CD4-positive, alpha-beta T cell treated with Interferon gamma for 1 hour (primary cell): ENCODE data around the gene ZNF740.
"Not testable (repeated sequence)": the region's sequence is repeated elsewhere in the genome, so short reads cannot be mapped to it uniquely, and the experiment has no call there.

Experiments used
- DNase-seq: peaks from one replicate; pipeline ENCODE4 v3.0.0-alpha.2; 2020

ZNF740 gene

DNA sequence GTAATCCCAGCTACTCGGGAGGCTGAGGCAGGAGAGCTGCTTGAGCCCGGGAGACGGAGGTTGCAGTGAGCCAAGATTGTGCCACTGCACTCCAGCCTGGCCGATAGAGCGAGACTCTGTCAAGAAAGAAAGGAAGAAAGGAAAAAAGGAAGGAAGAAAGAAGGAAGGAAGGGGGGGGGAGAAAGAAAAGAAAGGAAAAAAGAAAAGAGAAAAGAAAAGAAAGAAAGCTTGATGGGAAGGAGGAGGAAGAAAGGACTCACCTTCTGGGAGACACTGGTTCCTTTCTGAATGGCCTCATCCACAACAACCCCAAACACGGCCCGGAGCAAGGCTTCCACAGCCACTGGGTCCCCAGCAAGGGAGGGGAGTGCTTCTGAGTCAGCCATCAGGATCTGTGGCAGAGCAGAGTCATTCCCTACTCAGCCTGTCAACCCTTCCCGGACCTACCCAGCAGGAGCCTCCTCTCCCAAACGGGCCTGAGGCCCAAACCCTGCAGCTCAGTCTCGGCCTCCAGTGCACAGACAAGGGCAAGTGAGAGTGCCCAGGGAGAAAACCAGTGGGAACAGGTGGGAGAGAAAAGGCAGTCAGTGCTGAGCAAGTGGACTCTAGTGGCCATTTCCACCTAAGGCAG is 7.3 kb upstream of the ZNF740 start:
- no peak for DNase-seq

DNA sequence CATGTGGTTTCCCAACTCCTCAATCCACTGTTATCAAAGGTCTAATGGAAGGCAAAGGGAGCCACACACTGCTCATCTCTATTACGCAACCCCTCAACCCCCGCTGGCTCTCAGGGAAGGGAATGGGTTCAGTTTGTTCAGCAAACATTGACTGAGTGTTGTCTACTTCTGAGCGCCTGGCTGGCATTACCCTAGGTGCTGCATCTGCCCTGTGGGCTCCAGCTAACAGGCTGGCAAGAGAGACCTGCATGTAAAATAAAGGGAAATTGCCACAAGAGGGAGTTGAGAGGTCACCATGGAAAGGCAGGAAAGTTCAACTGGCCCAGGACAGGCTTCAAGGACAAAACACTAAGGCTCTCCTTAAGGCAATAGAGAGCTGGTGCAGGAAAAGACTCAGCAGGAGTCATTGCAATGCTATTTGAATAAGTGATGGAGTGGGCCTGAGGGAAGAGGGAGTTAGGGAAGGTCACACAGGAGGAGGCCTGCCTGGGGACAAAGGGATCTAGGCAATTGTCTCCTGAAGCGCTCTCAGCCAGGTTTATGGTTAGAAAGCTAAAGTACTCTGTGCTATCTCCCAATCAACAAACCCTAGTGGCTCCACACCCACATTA is 5.5 kb upstream of the ZNF740 start:
- no peak for DNase-seq

DNA sequence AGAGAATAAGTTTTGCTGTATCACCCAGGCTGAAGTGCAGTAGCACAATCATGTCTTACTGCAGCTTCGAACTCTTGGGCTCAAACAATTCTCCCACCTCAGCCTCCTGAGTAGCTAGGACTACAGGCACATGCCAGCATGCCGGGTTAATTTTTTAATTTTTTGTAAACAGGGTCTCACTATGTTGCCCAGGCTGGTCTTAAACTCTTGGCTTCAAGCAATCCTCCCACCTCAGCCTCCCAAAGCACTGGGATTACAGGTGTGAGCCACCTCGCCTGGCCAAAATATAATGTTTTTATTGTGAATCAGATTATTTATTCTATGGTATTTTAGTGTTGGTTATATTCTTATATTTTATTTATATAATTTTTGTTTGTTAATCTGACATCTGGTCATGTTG is 3.8 kb upstream of the ZNF740 start:
- no peak for DNase-seq

DNA sequence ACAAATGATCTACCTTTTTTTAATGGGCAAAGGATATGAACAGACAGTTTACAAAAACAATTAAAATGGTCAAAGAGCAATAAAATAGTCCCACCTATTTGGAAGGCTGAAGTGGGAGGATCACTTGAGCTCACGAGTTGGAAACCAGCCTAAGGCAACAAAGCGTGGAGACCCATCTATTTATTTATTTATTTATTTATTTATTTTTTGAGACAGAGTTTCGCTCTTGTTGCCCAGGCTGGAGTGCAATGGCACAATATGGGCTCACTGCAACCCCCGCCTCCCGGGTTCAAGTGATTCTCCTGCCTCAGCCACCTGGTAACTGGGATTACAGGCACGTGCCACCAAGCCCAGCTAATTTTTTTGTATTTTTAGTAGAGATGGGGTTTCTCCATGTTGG is 3.1 kb upstream of the ZNF740 start:
- not testable (repeated sequence) for DNase-seq

DNA sequence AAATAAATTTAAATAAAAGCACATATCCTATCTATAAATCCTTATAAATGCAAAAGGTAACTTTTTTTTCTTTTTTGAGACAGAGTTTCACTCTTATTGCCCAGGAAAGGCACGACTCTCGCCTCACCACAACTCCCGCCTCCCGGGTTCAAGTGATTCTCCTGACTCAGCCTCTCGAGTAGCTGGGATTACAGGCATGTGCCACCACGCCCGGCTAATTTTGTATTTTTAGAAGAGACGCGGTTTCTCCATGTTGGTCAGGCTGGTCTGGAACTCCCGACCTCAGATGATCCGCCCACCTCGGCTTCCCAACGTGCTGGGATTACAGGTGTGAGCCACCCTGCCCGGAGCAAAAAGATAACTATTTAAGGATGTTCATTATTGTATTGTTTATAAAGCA is 1.7 kb upstream of the ZNF740 start:
- DNase-seq = not testable (repeated sequence)

DNA sequence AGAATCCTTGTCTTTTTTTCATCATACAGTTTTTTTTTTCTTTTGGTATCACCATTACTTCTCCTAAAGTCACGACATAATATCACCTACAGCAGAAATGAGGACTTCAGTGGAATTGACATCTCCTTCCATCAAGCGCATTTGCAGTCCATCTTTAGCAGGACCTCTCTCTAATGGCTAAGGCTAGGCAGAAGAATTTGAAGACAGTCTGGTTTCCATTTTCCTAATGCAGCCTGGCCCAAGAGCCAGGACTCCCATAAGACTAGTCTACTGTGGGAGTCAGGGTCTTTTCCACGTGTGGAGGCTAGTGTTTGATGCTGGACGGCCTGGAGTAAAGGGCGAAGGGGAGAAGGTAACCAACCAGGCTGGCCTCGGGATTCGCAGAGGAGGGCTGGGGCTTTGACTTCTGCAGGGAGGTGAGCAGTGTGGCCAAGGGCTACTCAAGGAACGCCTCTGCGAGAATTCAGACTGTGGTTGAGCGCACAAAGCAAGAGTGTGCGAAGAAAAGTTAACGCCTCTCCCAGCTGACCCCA is 769 bp upstream of the ZNF740 start:
- no peak for DNase-seq

DNA sequence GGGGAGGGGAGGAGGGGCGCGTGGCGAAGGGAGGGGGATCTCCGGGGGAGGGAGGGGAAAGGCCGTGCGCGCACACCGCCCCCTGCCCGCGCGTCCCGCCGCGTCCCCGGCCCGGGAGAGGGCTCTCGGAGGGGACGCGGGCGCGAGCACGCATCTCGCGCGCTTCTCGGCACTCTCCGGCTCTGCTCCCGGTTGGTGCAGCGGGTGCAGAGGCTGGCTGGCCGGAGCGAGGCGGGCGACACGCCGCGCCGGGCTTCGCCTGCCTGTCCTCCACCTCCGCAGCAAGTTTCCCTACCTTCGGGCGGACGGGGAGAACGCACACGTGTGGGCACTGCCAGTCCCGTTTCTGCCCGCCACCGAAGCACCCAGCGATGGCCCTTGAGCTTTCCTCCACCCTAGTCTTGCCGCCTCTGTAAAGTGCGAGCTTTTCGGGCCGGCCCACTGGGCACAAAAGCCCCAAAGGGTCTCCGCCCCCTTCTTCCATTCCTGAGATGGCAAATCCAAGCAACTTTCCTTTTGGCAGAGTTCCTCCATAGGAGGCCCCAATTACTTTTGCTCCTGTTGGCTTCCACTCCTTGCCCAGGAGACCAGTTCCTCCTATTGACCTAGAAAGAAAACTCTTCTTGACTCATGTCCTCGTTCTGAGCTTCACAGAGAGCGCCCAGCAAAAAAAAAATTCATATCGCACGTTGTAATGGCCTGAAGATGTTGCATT is 566 bp downstream of the ZNF740 start:
- DNase-seq = no peak

DNA sequence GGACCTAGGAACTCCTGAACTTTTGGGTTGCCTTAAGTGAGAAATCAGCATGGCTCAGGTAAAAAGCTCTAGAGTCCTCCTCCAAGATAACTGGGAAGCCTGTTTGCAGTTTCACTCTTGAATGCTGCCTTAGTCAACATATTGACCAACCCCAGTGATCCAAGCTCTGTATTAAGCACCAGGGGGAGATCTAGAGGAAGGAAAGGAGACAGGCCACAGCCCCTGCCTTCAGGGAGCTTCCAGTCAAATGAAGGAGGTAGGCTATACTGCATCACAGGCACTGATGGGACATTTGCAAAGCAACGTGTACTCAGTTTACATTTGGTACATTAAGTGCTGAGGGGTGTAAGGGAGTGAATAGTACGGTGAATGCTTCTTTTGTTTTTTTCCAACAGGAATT is 1.4 kb downstream of the ZNF740 start:
- DNase-seq = no peak

DNA sequence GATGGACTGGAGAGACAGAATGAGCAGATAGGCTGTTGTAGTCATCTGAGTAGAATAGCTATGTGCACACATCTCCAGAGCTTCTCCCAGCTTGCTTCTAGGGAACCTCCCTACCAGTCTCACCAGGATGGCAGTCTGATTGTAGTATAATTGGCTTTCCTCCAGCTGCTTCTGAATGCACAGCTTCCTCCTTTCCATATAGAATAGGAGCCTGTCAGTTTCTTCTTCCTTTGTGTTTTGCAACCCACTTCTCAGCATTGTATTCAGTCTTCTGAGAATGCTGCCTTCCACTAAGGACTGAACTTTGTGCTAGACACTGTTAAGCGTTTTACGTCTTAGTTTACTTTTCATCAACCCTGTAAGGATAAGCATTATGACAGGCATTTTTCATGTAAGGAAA is 2.4 kb downstream of the ZNF740 start:
- DNase-seq = no peak

DNA sequence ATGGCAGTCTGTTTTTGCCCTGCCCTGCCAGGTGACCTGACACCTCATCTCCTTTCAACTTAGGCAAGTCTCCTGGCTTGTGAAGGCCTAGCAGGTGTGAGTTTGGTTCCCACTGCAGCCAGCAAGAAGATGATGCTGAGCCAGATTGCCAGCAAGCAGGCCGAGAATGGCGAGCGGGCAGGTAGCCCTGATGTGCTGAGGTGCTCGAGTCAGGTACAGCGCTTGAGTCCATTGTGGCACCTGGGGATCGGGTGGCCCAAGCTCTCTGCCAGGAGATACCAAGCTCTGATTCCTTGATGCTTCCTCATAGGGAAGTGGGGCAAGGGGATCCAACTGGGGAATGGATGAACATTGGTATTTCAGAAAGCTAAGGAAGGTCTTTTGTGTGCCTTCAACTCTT is 4.3 kb downstream of the ZNF740 start:
- DNase-seq = no peak

DNA sequence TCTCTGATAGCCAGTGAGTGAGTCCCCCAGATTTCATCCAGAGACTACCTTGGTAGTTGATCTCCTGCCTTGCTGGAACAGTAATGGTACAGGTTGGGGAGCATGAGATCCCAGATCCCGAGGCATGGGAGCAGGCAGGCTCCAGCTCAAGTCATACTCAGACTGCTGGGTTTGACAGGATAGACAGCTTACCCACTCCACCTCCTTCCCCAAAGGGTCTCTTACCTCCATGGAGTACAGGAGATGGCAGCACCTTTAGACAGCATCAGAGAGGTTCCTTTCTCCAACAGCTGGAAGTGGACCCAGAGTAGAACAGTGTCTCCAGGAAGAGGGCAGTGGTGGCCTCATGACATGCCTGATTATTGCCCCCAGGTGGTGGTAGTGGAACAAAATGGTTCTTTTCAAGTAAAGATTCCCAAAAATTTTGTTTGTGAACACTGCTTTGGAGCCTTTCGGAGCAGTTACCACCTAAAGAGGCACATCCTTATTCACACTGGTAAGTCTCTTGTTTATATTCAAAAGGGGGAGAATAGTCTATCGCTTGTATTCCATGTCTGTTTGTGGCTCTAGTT is 5.1 kb downstream of the ZNF740 start:
- no peak for DNase-seq

DNA sequence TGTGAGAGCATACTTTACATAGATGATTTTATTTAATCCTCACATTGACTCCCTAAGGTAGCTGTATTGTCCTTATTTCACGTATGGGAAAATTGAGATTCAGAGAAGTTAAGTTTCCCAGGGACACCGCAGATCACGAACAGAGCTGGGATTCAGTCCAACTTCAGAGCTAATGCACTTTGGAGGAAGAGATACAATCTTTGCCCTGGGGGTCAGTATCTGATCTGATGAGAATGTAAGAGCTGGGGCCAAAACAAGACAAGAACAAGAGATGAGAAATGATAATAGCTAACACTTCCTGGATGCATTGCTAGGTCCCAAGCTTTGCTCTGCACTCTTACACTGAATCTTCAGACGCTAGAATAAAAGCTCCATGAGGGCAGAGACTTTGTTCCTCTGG is 6.2 kb downstream of the ZNF740 start:
- no peak for DNase-seq

DNA sequence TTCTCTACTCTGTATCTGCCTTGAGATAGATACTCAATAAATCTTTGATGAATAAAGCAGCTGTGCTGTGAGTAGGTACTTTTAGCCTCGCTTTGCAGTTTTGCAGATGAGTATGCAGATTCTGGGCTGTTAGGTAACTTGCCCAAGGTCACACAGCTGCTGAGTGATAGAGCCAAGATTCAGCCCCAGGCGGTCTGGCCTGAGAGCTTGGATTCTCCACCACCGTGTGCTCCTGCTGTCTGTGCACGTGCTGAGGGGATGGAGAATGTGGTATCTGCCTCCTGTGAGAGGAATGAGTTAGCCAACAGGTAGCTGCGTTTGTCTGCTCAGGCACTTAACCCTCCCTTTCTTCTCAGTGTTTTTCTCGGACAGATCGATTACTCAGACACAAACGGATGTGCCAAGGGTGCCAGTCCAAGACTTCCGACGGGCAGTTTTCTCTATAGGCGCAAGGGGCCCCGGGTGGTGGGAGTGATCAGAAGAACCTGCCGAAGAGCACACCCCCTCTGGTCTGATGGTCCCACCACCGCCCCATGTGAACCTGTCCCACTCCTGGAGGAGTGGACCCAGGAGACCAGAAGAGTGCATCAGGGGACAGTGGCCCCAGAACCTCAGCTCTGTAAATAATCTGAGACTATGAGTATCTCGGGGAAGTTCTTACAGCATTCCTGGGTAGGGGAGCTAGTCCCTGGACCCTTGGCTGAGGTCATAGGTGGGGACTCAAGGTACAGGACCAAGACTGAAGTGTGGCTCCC is 6.8 kb downstream of the ZNF740 start:
- DNase-seq = no peak

DNA sequence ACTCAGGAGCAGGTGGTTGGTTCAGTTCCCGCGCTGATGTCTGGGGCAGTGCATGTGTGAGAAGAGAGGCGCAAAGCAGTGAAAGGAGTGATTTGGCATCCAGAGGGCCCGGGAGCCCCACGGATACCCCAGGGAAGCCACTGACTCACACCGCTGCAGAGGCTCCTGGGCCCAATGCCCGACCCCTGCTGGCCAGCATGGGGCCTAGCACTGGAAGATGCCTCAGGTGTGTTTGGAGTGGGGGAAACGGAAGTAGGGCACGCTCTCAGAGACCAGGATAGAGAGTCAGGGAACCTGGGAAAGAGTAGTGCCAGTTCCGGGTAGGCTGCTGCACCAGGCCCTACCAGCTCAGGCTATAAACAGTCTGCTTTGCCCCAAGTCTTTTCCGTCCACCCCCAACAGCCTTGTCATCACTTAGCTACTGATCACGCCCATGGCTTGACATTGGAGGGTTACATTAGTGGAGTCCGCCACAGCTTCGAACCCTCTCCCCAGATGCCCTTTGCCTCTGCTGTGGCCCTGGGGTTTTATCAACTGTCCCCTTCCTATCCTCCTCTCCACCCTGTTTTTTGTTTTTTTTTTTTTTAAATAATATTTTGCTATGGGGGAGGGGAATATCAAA is 9.7 kb downstream of the ZNF740 start:
- DNase-seq = peak; percentile 43

DNA sequence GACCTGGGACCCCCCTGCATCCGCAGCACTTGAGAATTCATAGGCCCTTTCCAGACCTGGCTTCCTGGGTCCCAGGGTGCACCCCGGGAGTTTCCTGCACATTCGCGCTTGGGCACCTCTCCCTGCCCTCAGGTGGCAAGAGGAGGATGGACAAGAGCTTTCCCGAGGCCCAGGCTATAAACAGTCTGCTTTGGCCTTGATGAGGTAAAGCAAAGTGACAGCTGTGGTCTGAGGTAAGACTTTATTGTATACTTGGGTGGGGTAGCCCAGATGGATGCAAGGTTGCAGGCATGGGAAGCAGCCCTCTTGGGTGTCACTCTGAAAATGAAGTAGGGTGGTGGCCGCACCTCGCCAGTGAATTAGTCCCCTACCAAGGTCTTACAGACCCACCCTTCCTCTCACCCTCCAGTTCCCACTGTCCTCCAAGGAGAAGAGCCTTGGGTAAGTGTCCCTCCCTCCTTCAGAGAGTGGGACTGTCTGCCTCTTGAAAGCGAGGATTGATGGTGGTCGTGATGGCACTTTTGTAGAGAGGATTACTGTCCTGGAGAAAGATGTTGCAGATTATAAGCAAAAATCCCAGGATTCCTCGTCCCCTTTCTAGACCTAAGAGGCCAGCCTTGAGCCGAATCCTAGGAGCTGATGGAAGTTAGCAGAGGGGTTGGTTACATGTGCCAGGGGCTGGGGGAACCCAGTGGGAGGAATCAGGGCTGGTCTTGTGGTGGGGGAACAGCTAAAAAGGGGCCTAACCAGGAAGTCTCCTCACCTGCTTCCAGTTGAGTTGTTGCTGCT is 10.8 kb downstream of the ZNF740 start:
- DNase-seq = no peak

DNA sequence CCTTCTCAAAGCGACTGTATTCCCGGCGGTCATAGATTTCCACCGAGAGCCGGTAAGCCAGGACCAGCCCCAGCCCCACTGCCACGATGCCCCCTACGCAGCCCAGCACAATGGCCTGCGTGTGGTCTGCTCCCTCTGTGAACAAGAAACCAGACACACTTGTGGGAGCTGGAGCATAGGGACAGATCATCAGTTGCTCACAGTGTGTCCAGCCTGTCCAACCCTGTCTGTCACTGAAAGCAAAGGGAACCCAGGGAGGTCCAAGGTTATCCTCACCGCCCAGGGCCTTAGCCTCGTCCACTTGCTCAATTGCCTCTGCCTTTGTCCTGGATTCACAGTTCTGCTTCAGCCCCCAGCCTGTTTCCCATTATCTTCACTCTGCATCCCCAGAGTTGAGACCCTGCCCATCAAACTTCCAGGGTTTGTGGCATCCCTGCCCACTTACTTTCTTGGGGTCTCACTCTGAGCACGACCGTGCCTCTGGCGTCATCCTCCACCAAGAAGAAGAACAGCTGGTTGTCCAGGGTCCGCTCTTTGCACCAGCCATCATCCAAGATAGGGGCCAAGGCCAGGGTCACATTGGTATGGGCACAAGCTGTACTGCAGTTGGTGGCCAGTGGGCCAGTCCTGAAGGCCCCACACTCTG is 11.5 kb downstream of the ZNF740 start:
- DNase-seq = no peak

DNA sequence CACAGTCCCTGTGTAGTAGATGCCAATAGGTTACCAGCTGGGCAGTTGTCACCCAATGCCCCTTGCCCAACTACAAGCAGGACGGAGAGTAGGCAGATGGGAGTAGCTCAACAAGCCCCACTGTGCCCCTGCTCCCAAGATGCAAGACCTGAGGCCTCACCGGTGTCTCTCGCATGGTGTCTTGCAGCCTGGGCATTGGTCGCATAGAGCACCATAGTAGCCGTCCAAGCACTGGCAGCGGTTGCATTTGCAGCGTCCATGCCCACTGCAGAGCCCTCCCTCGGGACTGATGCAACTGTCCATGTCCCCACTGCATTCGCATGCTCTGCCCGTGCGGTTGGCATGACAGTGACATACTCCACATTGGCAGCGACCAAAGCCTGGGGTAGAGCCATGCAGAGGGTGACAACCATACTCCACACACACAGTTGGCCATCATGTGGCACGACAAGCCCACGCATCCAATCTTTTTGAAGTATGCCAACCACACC is 12.1 kb downstream of the ZNF740 start:
- DNase-seq = no peak

DNA sequence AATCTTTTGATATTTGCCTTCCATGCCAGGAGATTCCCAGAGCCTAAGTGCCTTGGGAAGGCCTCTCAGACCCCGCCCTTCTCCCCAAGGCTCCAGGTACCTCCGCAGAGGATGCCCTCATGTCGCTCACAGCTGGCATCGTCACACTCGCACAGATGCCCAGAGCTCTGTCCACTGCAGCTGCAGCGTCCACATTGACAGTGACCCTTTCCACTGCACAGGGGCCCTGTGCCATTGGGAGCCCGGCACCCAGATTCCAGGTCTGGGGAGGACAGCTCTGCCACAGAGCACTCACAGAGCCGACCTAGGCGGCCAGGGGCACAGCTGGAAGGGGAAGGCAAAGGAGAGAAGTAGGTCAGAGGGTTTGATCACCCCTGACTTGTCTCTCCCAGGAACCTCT is 12.5 kb downstream of the ZNF740 start:
- DNase-seq = no peak

DNA sequence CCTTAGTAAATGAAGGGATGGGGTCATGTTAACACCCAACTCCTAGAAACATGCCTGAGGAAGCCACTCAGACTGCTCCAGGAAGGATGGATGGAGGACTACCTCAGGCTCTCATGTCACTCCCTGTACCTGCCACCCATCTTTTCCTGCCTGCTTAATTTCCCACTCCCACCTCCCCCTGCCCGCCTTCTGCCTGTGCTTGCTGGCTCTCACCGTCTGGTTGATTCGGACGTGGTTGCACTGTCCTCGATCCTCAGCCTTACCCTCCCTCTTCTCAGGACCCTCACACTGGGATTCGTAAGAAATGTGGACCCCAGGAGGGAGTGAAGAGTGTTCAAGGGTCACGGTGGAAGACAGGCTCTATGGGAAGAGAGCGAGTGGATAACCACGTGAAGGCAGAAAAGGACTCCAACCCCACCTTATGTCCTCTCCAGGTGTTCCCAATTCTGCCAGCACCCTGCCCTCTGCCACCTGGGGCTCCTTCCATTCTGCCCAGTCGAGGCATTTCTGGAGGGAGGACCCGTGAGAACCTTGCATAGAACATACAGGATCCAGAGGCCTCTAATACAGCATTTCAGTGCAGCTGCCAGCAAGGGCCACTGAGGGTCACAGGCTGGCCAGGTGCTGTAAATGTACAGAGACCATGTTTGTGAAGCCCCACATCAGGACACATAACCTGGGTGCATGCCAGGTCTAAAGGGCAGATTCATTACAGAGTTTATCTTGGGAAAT is 13.6 kb downstream of the ZNF740 start:
- DNase-seq = no peak

DNA sequence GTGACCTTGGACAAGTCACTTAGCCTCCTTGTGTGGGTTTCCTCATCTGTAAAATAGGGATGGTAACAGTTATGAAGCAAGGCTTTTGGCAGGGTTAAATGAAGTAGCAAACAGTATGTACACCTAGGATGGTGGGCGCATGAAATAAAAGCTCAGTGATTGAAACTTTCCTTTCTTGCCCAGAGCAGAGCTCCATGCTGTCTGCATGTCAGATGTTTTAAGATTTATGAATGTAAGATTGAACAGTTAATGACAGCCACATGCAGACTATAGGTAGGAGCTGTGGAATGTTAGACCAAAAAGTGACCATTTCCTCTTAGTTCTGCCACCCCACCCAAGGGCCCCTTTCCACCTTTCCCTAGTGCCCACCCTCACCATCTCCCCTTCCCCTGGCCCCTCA is 14.5 kb downstream of the ZNF740 start:
- no peak for DNase-seq
